ENCODE results near the gene PLCB4. TPM values are rescaled to one million over a fixed set of nuclear protein-coding genes. Genes with fewer than 3 reads are reported as not detected.

Gene PLCB4
- polyA plus RNA-seq, 1 experiment, result 8.8 TPM

GRCh38 chr20:9488063-9488462 lies 419.2 kb downstream of the PLCB4 start:
- CTCF ChIA-PET, result interaction anchor here (0.6 kb wide), 2 partner anchors 15 to 1552 kb away, joined by 3 to 4 read pairs; no protein-coding TSS in a partner anchor
- Histone ChIP-seq H3K36me3 (ENCODE audit: control insufficient read depth, insufficient read depth, low read length) (no peaks in the 10 kb centered on the region), H3K27me3 (ENCODE audit: control insufficient read depth, insufficient read depth, low read length) (no peaks in the 10 kb centered on the region), H3K4me3 (ENCODE audit: low read depth, low read length) (no peak overlapping the region)
- POLR2A ChIA-PET, result no interaction called here
- TF ChIP-seq CTCF (IDR thresholded peaks at IDR 0.05; ENCODE audit: insufficient read depth, low read depth, low read length), result no peak
- no peak for DNase-seq (ENCODE audit: low read depth)

- ChIA-PET CTCF (no interaction called here), POLR2A (no interaction called here)
- Histone ChIP-seq H3K4me3 (ENCODE audit: low read depth, low read length) (no peak overlapping the region), H3K27me3 (ENCODE audit: control insufficient read depth, insufficient read depth, low read length) (no peaks in the 10 kb centered on the region), H3K36me3 (ENCODE audit: control insufficient read depth, insufficient read depth, low read length) (no peaks in the 10 kb centered on the region)
- TF ChIP-seq CTCF (IDR thresholded peaks at IDR 0.05; ENCODE audit: insufficient read depth, low read depth, low read length), result no peak
- no peak for DNase-seq (ENCODE audit: low read depth)
Observed at GRCh38 chr20:9490161-9490560, 421.3 kb downstream of the PLCB4 start.

GRCh38 chr20:9490631-9491030 lies 421.7 kb downstream of the PLCB4 start:
- no peak for TF ChIP-seq CTCF (IDR thresholded peaks at IDR 0.05; ENCODE audit: insufficient read depth, low read depth, low read length)
- Histone ChIP-seq H3K27me3 (ENCODE audit: control insufficient read depth, insufficient read depth, low read length) (no peaks in the 10 kb centered on the region), H3K4me3 (ENCODE audit: low read depth, low read length) (no peak overlapping the region), H3K36me3 (ENCODE audit: control insufficient read depth, insufficient read depth, low read length) (no peaks in the 10 kb centered on the region)
- ChIA-PET POLR2A (no interaction called here), CTCF (no interaction called here)
- DNase-seq (ENCODE audit: low read depth), result no peak

GRCh38 chr20:9491324-9491723 lies 422.4 kb downstream of the PLCB4 start:
- no peak for TF ChIP-seq CTCF (IDR thresholded peaks at IDR 0.05; ENCODE audit: insufficient read depth, low read depth, low read length)
- H3K4me3 ChIP-seq (ENCODE audit: low read depth, low read length), result no peak overlapping the region
- no peaks in the 10 kb centered on the region for H3K27me3 ChIP-seq (ENCODE audit: control insufficient read depth, insufficient read depth, low read length)
- no peaks in the 10 kb centered on the region for H3K36me3 ChIP-seq (ENCODE audit: control insufficient read depth, insufficient read depth, low read length)
- no peak for DNase-seq (ENCODE audit: low read depth)
- POLR2A ChIA-PET, result no interaction called here
- CTCF ChIA-PET, result interaction anchor here (0.7 to 1.2 kb wide), 2 partner anchors 10 to 1440 kb away, joined by 3 to 4 read pairs; no protein-coding TSS in a partner anchor

- Histone ChIP-seq H3K27me3 (ENCODE audit: control insufficient read depth, insufficient read depth, low read length) (no peaks in the 10 kb centered on the region), H3K36me3 (ENCODE audit: control insufficient read depth, insufficient read depth, low read length) (no peaks in the 10 kb centered on the region), H3K4me3 (ENCODE audit: low read depth, low read length) (no peak overlapping the region)
- no peak for DNase-seq (ENCODE audit: low read depth)
- no peak for TF ChIP-seq CTCF (IDR thresholded peaks at IDR 0.05; ENCODE audit: insufficient read depth, low read depth, low read length)
- CTCF ChIA-PET, result interaction anchor here (1.2 kb wide), 1 partner anchor 11 kb away, joined by 3 read pairs; no protein-coding TSS in a partner anchor
- POLR2A ChIA-PET, result no interaction called here
Observed at GRCh38 chr20:9492067-9492466, 423.2 kb downstream of the PLCB4 start.

Measured in BJ (cell line).